Liver (tissue), 9 donors: ENCODE results near the gene OSGIN1. TPM values are rescaled to one million over a fixed set of nuclear protein-coding genes. Genes with fewer than 3 reads are reported as not detected.

Source experiments
- DNase-seq: peaks from one replicate; pipeline ENCODE4 v3.0.0-alpha.2; 2017; ENCODE audit warnings: low spot score
- H3K27ac ChIP-seq, 2 donors: one replicate each; pipeline ENCODE4 v1.7.0; 2013; ENCODE audit warnings: inconsistent platforms in 2 of 2, low read length in 2 of 2, control low read depth in 1 of 2, low read depth in 1 of 2, mild to moderate bottlenecking in 1 of 2
- H3K27me3 ChIP-seq, 4 donors: one replicate each; pipeline versions ENCODE4 v1.6.1 to v1.7.0; 2013; ENCODE audit warnings: low read length in 3 of 4, inconsistent platforms in 1 of 4, mild to moderate bottlenecking in 1 of 4, moderate library complexity in 1 of 4; ENCODE audit not compliant: control insufficient read depth in 4 of 4, insufficient read depth in 4 of 4
- H3K36me3 ChIP-seq, 4 donors: one replicate each; pipeline versions ENCODE4 v1.6.1 to v1.7.0; 2013; ENCODE audit warnings: low read length in 3 of 4, mild to moderate bottlenecking in 3 of 4, low read depth in 1 of 4, moderate library complexity in 1 of 4; ENCODE audit not compliant: control insufficient read depth in 4 of 4, insufficient read depth in 3 of 4
- H3K4me1 ChIP-seq, 4 donors: one replicate each; pipeline versions ENCODE4 v1.6.1 to v1.7.0; 2013; ENCODE audit warnings: low read length in 3 of 4, mild to moderate bottlenecking in 3 of 4, moderate library complexity in 1 of 4; ENCODE audit not compliant: control insufficient read depth in 4 of 4, insufficient read depth in 4 of 4
- H3K4me3 ChIP-seq, 3 donors: one replicate each; pipeline versions ENCODE4 v1.6.1 to v1.7.0; 2013; ENCODE audit warnings: low read length in 3 of 3, control low read depth in 1 of 3, low read depth in 1 of 3, mild to moderate bottlenecking in 1 of 3
- H3K9ac ChIP-seq, 2 donors: one replicate each; pipeline ENCODE4 v1.7.0; 2013; ENCODE audit warnings: low read length in 2 of 2, mild to moderate bottlenecking in 2 of 2, moderate library complexity in 2 of 2, control low read depth in 1 of 2, low read depth in 1 of 2
- H3K9me3 ChIP-seq, 4 donors: one replicate each; pipeline versions ENCODE4 v1.6.1 to v1.7.0; 2013; ENCODE audit warnings: low read length in 3 of 4; ENCODE audit not compliant: control insufficient read depth in 4 of 4
- ATF3 ChIP-seq: IDR thresholded peaks from 2 replicates; pipeline ENCODE4 v1.6.1; 2016; ENCODE audit warnings: antibody characterized with exemption
- CTCF ChIP-seq: fragments of 150-350 bp; IDR thresholded peaks from 2 replicates; pipeline ENCODE4 v1.5.1; 2017; ENCODE audit warnings: improper control_type of control experiment, low read depth, low read length; ENCODE audit not compliant: missing input control
- EGR1 ChIP-seq, 2 donors: IDR thresholded peaks; 2 replicates each; pipeline ENCODE4 v1.6.1; 2016 to 2018; ENCODE audit warnings: antibody characterized with exemption in 2 of 2, low read depth in 2 of 2
- FOXA1 ChIP-seq: IDR thresholded peaks from 2 replicates; pipeline ENCODE4 v1.6.1; 2016; ENCODE audit warnings: antibody characterized with exemption
- FOXA2 ChIP-seq: IDR thresholded peaks from 2 replicates; pipeline ENCODE4 v1.6.1; 2016; ENCODE audit warnings: antibody characterized with exemption
- GABPA ChIP-seq, 2 donors: IDR thresholded peaks in 1 of 2; conservative IDR thresholded peaks in 1 of 2; 2 replicates each; pipeline ENCODE4 v1.6.1; 2016; ENCODE audit warnings: antibody characterized with exemption in 2 of 2, mild to moderate bottlenecking in 1 of 2, moderate library complexity in 1 of 2
- HNF4A ChIP-seq, 2 donors: conservative IDR thresholded peaks; 2 replicates each; pipeline ENCODE4 v1.6.1; 2016; ENCODE audit warnings: antibody characterized with exemption in 2 of 2, mild to moderate bottlenecking in 2 of 2
- HNF4G ChIP-seq: IDR thresholded peaks from 2 replicates; pipeline ENCODE4 v1.6.1; 2016; ENCODE audit warnings: antibody characterized with exemption
- JUND ChIP-seq, 2 donors: IDR thresholded peaks; 2 replicates each; pipeline ENCODE4 v1.6.1; 2016; ENCODE audit warnings: antibody characterized with exemption in 2 of 2
- MAX ChIP-seq: IDR thresholded peaks from 2 replicates; pipeline ENCODE4 v1.6.1; 2016; ENCODE audit warnings: antibody characterized with exemption
- NR2F2 ChIP-seq: IDR thresholded peaks from 2 replicates; pipeline ENCODE4 v1.6.1; 2016; ENCODE audit warnings: antibody characterized with exemption
- RAD21 ChIP-seq, 2 donors: IDR thresholded peaks; 2 replicates each; pipeline ENCODE4 v1.6.1; 2016; ENCODE audit warnings: antibody characterized with exemption in 2 of 2, mild to moderate bottlenecking in 2 of 2
- REST ChIP-seq: IDR thresholded peaks from 2 replicates; pipeline ENCODE4 v1.6.1; 2016; ENCODE audit warnings: antibody characterized with exemption, mild to moderate bottlenecking
- SP1 ChIP-seq: IDR thresholded peaks from 2 replicates; pipeline ENCODE4 v1.6.1; 2018; ENCODE audit warnings: antibody characterized with exemption, mild to moderate bottlenecking
- TAF1 ChIP-seq: conservative IDR thresholded peaks from 2 replicates; pipeline ENCODE4 v1.6.1; 2016; ENCODE audit warnings: antibody characterized with exemption, mild to moderate bottlenecking
- YY1 ChIP-seq: IDR thresholded peaks from 2 replicates; pipeline ENCODE4 v1.6.1; 2016; ENCODE audit warnings: antibody characterized with exemption, mild to moderate bottlenecking
- ZBTB33 ChIP-seq: IDR thresholded peaks from 2 replicates; pipeline ENCODE4 v1.6.1; 2016; ENCODE audit warnings: antibody characterized with exemption
- WGBS: extraction: QIAGEN DNeasy Blood & Tissue Kit; methylation state at CpG from one replicate; pipeline ENCODE4 v1.1.7; 2013; 5-methylcytosine and 5-hydroxymethylcytosine counted together
- polyA plus RNA-seq, 2 donors: library from polyadenylated mRNA; stranded (reverse) in 1 of 2; unstranded in 1 of 2; fragments of 200-250 nt in 1 of 2; fragments of >200 nt in 1 of 2; fragmentation: Nextera tagmentation in 1 of 2; extraction: Ambion mirVana in 1 of 2; gene quantifications; one replicate each; pipeline versions ENCODE4 v1.2.1 to v1.2.3, GENCODE V29; 2013 to 2015
- total RNA-seq, 2 donors: library from RNA; depleted of rRNA; stranded (reverse); fragments of >200 nt; gene quantifications; one replicate each; pipeline ENCODE4 v1.2.3, GENCODE V29; 2014
- donor health status: healthy.
- donor health status: healthy.
- donor health status: healthy.
- donor health status: healthy.
- donor health status: healthy.

OSGIN1 gene
- total and polyA plus RNA-seq, 4 donors: 7.1 to 90.4 (median 60.4) TPM

- Histone ChIP-seq H3K9me3 (no peaks in the 10 kb centered on the region), H3K9ac (no peak overlapping the region), H3K4me1 (peaks cover 0 to 7% (median 1%) of the 10 kb centered on the region in 4 donors), H3K36me3 (peaks cover 0 to 2% (median 0%) of the 10 kb centered on the region in 4 donors), H3K4me3 (no peak overlapping the region), H3K27me3 (no peaks in the 10 kb centered on the region), H3K27ac (no peak overlapping the region)
- TF ChIP-seq FOXA1: no peak
- TF ChIP-seq MAX: no peak
- TF ChIP-seq FOXA2: no peak
- no peak for TF ChIP-seq JUND (IDR thresholded peaks at IDR 0.05)
- no peak for TF ChIP-seq HNF4A (conservative IDR thresholded peaks at IDR 0.05)
- no peak for TF ChIP-seq CTCF
- no peak for TF ChIP-seq TAF1
- no peak for TF ChIP-seq REST
- TF ChIP-seq YY1: no peak
- TF ChIP-seq NR2F2: no peak
- no peak for TF ChIP-seq GABPA (IDR thresholded peaks at IDR 0.05 in 1 of 2, conservative IDR thresholded peaks at IDR 0.05 in 1 of 2)
- TF ChIP-seq RAD21 (IDR thresholded peaks at IDR 0.05): no peak
- TF ChIP-seq HNF4G: no peak
- WGBS: 89% methylated on average over 19 of the region's 19 CpGs
- DNase-seq: no peak
Measured at GRCh38 chr16:83972256-83973008, 19.4 kb downstream of the OSGIN1 start.

- 91% methylated on average over 10 of the region's 10 CpGs for WGBS
- no peak for DNase-seq
- Histone ChIP-seq H3K4me3 (no peak overlapping the region), H3K36me3 (peaks cover 0 to 3% (median 1%) of the 10 kb centered on the region in 4 donors), H3K27ac (no peak overlapping the region), H3K27me3 (no peaks in the 10 kb centered on the region), H3K9me3 (no peaks in the 10 kb centered on the region), H3K9ac (no peak overlapping the region), H3K4me1 (peaks cover 0 to 7% (median 1%) of the 10 kb centered on the region in 4 donors)
- TF ChIP-seq TAF1: no peak
- no peak for TF ChIP-seq EGR1 (IDR thresholded peaks at IDR 0.05; ENCODE audit: low read depth in 2 of 2)
- TF ChIP-seq FOXA2: no peak
- no peak for TF ChIP-seq NR2F2
- TF ChIP-seq SP1: no peak
- TF ChIP-seq HNF4G: no peak
- TF ChIP-seq FOXA1: no peak
- no peak for TF ChIP-seq CTCF
- TF ChIP-seq RAD21 (IDR thresholded peaks at IDR 0.05): no peak
- TF ChIP-seq YY1: no peak
- TF ChIP-seq ATF3: no peak
- TF ChIP-seq ZBTB33: no peak
Measured at GRCh38 chr16:83973077-83973476, 20.0 kb downstream of the OSGIN1 start.
